C4-2B (cell line): ENCODE results near the gene KHDRBS1.
"Not testable (repeated sequence)": the region's sequence is repeated elsewhere in the genome, so short reads cannot be mapped to it uniquely, and the experiment has no call there.

Source experiments
- H3K27ac ChIP-seq: fragments of 450-650 bp; 2 replicates; pipeline ENCODE4 v1.5.1; 2017
- CTCF ChIP-seq: fragments of 450-650 bp; conservative IDR thresholded peaks from 2 replicates; pipeline ENCODE4 v1.5.1; 2017; ENCODE audit warnings: mild to moderate bottlenecking
- ZFX ChIP-seq: fragments of 450-650 bp; IDR thresholded peaks from 2 replicates; pipeline ENCODE4 v1.6.1; 2017

The KHDRBS1 gene

DNA sequence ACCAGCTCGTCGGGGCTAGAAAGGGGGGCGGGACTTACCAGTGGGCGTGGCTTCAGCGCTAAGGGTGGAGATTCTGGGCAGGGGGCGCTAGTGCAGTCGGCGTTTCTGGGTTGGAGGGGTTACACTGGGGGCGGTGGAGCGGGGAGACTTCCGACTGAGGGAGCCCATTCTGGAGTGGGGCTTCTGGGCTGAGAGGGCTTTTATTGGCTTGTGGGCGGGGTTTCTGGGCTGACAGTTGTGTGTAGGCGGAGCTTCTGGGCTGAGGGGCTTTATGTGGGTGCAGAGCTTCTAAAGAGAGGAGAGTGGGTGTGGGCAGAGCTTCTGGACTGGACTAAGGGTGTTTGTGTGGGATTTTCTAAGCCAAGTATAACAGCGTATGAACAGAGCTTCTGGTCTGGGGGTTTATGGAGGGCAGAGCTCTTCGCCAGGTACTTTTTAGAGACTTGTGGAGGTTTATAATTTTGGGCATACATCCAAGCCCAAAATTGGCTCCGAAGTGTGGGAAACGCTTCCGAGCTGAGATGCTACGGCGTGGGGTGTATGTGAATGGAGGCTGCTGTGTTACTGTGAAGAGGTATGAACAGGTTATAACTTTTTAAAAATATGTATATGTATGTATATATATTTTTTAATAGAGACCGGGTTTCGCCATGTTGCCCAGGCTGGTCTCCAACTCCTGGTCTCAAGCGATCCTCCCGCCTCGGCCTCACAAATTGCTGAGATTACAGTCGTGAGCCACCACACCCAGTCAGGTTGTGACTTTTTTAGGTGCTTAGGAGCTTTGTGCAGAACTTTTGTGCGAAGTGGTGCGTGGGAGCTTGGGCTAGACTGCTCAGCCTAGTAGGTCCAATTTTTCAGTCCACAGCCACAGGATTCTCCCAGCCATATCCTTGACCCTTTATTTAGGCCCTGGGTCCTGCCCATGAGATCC, 59.9 kb downstream of the KHDRBS1 start:
- TF ChIP-seq CTCF: no peak; the same call in 1 of the 2 replicates
- TF ChIP-seq ZFX: no peak
- H3K27ac ChIP-seq: peak overlapping the region; percentile 80

- H3K27ac ChIP-seq: no peak overlapping the region
- TF ChIP-seq ZFX: no peak
- TF ChIP-seq CTCF: no peak
These were observed 61.2 kb downstream of the KHDRBS1 start for GRCh38 chr1:32074841-32075240.

- H3K27ac ChIP-seq: no peak overlapping the region
- TF ChIP-seq CTCF: no peak
- no peak for TF ChIP-seq ZFX
These were observed 63.8 kb downstream of the KHDRBS1 start for GRCh38 chr1:32077451-32077850.

GRCh38 chr1:32082022-32082421, 68.4 kb downstream of the KHDRBS1 start:
- TF ChIP-seq CTCF: no peak
- TF ChIP-seq ZFX: no peak
- H3K27ac ChIP-seq: no peak overlapping the region

DNA sequence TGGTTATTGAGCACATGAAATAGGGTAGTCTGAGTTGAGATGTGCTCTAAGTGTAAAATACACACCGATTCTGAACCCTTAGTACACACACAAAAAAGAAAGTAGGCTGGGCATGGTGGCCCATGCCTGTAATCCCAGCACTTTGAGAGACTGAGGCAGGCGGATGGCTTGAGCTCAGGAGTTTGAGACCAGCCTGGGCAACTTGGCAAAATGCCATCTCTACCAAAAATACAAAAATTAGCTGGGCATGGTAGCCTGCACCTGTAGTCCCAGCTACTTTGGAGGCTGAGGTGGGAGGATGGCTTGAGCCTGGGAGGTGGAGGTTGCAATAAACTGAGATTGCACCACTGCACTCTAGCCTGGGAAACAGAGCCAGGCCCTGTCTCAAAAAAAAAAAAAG, 72.7 kb downstream of the KHDRBS1 start:
- H3K27ac ChIP-seq: not testable (repeated sequence)

DNA sequence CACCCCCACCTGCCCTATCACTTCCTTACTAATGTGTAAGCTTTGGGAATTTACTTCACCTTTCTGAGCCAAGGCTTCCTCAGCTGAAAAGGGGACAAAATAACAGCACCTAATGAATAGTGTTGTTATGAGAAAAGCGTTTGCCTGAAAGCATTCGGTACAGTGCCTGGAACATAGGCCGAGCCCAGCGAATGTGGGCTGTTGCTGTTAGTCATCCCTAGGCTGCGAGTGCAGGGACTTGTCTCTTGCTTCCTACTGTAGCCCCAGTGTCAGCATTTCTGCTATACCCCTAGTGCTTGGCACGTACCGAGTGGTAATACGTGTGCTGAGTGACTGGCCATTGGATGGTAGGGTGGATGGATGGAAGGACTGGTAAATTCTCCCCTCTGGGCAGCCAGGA, 77.5 kb downstream of the KHDRBS1 start:
- no peak overlapping the region for H3K27ac ChIP-seq
- TF ChIP-seq ZFX: no peak
- no peak for TF ChIP-seq CTCF

GRCh38 chr1:32091591-32091990, 77.9 kb downstream of the KHDRBS1 start:
- TF ChIP-seq CTCF (no peak), ZFX (no peak)
- no peak overlapping the region; the same call in 1 of the 2 replicates for H3K27ac ChIP-seq
